HUES6 (cell line): ENCODE results near the gene CDCA3.
"Not testable (repeated sequence)": the region's sequence is repeated elsewhere in the genome, so short reads cannot be mapped to it uniquely, and the experiment has no call there.

Experiments
- H3K27ac ChIP-seq: 2 replicates; pipeline ENCODE4 v1.7.0; 2013; ENCODE audit warnings: low read depth, mild to moderate bottlenecking, low read length, inconsistent platforms
- H3K27me3 ChIP-seq: 2 replicates; pipeline ENCODE4 v1.6.1; 2013; ENCODE audit warnings: low read length; ENCODE audit not compliant: control insufficient read depth, insufficient read depth
- H3K36me3 ChIP-seq: 2 replicates; pipeline ENCODE4 v1.6.1; 2013; ENCODE audit warnings: low read length; ENCODE audit not compliant: control insufficient read depth, insufficient read depth
- H3K4me1 ChIP-seq: 2 replicates; pipeline ENCODE4 v1.6.1; 2013; ENCODE audit warnings: low read length; ENCODE audit not compliant: control insufficient read depth, insufficient read depth
- H3K4me3 ChIP-seq: 2 replicates; pipeline ENCODE4 v1.5.1; 2013; ENCODE audit warnings: low read depth, low read length
- H3K9ac ChIP-seq: one replicate; pipeline ENCODE4 v1.6.1; 2013; ENCODE audit warnings: mild to moderate bottlenecking, low read length
- H3K9me3 ChIP-seq: 2 replicates; pipeline ENCODE4 v1.6.1; 2013; ENCODE audit warnings: low read depth, low read length; ENCODE audit not compliant: control insufficient read depth, insufficient read depth

Gene CDCA3

DNA sequence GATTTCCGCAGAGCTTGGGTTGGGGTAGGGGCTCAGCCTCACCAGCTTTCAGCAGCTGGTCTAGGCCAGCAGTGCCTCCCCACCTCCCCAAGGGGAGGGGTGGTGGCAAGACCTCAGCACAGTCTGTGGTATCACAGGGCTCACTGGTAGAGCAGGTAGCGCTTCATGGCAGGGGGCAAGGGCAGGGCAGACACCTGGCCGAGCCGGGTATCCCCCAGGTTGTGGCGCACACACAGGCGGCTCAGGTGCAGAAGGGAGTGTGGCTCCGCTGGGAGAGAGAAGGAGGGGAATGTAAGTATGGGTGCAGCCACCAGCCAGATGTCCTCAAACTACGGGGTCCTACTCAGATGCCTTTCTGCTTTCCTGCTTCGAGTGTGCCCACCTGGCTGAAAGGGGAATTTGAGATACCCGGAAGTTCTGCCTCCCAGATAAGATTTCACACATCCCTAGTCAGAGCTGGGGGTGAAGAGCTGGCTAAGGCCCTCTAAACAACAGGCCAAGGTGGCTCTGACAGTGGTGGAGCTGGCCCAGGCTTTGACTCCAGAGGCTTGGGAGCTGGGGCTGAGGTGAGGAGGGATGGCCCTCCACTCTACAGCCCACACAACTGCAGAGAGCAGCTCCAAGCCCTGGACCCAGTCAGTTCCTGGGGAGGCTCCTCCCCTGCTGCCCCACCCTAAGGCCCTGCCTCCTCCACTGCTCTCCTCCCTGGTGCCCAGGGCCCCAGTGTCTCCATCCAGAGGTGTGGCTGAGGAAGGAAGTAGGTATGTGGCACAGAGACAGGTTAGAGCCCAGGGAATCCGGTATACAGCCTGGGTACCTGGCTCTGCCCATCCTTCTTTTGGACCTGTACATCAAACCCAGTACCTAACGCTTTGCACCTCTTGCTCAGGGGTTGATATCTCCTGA lies 20.2 kb upstream of the CDCA3 start:
- Histone ChIP-seq H3K27ac (no peak overlapping the region), H3K4me3 (peak overlapping the region; percentile 98), H3K27me3 (no peaks in the 10 kb centered on the region), H3K9me3 (no peaks in the 10 kb centered on the region), H3K9ac (peak overlapping the region; percentile 93), H3K4me1 (peaks cover 40% of the 10 kb centered on the region), H3K36me3 (peaks cover 33% of the 10 kb centered on the region)

DNA sequence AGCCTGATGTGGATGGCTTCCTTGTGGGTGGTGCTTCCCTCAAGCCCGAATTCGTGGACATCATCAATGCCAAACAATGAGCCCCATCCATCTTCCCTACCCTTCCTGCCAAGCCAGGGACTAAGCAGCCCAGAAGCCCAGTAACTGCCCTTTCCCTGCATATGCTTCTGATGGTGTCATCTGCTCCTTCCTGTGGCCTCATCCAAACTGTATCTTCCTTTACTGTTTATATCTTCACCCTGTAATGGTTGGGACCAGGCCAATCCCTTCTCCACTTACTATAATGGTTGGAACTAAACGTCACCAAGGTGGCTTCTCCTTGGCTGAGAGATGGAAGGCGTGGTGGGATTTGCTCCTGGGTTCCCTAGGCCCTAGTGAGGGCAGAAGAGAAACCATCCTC lies 19.2 kb upstream of the CDCA3 start:
- H3K4me3 ChIP-seq, H3K27ac ChIP-seq, H3K9ac ChIP-seq, H3K27me3 ChIP-seq, H3K9me3 ChIP-seq: not testable (repeated sequence)
- peaks cover 48% of the 10 kb centered on the region for H3K4me1 ChIP-seq
- H3K36me3 ChIP-seq: peaks cover 35% of the 10 kb centered on the region

DNA sequence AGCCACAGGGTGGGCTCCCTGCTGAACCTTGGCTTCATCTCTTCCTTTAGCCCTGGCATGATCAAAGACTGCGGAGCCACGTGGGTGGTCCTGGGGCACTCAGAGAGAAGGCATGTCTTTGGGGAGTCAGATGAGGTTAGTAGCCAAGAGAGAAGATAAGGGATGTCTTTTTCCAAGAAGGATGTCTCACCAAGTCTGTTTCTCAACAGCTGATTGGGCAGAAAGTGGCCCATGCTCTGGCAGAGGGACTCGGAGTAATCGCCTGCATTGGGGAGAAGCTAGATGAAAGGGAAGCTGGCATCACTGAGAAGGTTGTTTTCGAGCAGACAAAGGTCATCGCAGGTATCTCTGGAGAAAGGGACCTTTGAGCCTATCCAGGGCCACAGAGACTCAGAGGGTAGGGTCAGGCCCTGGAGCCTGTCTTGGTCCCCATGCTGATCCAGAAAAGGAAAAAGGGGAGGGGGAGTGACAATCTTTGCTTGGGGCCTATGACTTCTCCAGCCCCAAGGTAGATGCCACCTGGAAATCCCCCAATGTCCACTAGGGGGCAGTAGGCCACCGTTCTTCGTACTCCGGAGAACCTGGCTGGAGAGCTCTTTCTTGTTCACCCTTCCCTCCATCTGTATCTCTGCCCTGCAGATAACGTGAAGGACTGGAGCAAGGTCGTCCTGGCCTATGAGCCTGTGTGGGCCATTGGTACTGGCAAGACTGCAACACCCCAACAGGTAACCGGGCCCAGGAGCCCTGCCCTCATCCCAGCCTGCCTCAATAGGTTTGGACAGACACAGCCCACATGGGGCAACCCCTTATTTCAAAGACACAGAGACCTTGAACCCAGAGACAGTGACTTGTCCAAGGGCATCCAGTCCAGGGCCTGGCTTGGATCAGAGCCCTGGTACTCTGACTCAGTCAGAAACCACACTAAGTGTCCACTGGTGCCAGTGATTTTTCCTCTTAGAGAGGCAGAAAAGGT lies 18.2 kb upstream of the CDCA3 start:
- H3K9ac ChIP-seq: peak overlapping the region; percentile 98
- H3K27me3 ChIP-seq: no peaks in the 10 kb centered on the region
- peak overlapping the region; percentile 91 for H3K4me3 ChIP-seq
- H3K27ac ChIP-seq: no peak overlapping the region
- H3K9me3 ChIP-seq: no peaks in the 10 kb centered on the region
- peaks cover 48% of the 10 kb centered on the region for H3K4me1 ChIP-seq
- peaks cover 45% of the 10 kb centered on the region for H3K36me3 ChIP-seq

DNA sequence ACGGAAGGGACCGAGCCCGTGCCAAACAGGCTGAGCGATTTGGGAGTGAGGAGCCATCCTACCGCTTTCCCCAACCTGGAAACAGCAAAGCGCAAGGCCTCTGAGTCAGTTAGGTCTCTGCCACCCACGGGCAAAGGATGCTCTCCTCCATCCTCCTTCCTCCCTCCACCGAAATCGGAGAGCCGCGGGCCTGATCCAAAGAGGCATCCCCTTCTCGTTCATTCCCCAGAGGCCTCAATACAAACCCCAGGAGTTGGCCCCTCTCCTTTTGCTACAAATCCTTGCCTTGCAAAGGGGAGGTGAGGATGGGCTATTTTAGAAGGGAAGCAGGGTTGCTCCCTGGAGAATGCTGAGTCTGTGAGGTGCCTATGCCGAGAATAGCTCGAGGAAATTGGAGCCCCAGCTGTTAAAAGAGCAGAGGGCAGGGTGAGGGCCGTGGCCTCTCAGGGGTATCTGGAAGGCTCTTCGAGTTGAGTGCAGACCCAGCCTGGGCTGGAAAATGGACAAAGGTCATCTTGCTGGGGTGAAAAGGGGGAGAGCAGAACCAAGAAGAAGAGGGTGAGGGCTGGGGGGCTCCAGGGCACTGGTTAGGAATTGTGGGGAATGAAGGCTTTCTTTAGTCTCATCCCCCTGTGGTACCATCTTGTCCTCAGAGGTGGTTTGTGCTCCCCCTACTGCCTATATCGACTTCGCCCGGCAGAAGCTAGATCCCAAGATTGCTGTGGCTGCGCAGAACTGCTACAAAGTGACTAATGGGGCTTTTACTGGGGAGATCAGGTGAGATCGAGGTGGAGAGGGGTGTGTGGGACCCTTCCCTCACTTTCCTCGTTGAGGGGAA lies 17.3 kb upstream of the CDCA3 start:
- Histone ChIP-seq H3K9me3 (no peaks in the 10 kb centered on the region), H3K36me3 (peaks cover 54% of the 10 kb centered on the region), H3K4me3 (peak overlapping the region; percentile 91), H3K4me1 (peaks cover 48% of the 10 kb centered on the region), H3K9ac (peak overlapping the region; percentile 98), H3K27me3 (no peaks in the 10 kb centered on the region), H3K27ac (peak overlapping the region; percentile 98; the same call in 1 of the 2 replicates)

DNA sequence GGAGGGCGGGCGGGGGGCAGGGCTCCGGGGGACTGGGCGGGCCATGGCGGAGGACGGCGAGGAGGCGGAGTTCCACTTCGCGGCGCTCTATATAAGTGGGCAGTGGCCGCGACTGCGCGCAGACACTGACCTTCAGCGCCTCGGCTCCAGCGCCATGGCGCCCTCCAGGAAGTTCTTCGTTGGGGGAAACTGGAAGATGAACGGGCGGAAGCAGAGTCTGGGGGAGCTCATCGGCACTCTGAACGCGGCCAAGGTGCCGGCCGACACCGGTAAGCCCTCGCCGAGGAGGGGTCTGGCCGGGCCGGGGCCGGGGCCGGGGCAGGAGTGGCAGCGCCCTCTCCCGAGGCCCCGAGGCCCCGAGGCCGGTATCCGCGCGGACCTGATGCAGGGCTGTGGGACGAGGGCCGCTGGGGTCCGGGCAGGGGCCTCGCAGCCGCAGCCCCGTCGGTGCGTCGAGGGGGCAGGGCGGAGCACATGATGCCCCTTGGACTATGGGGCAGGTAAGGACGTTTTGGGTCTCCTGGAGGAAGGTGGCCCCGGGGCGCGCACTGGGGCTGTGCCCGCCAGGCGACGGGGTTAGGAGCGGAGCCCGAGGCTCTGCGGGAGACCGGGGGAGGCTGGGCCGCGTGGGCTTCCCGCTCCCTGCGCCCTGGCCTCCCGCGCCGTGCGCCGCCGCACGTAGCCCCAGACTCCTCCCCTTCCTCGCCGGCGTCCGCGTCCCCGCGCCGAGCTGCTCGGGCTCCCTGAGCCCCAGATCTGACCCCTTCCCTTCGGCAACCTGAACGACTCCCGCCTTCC lies 16.5 kb upstream of the CDCA3 start, which contains the start of gene TPI1:
TSS of gene TPI1 (plus strand) at position 119 of the 798 bp plus-strand sequence. CDS start at position 155, 36 bp downstream.
- H3K27me3 ChIP-seq: no peaks in the 10 kb centered on the region
- peak within 1 kb of the TSS; percentile 91 for H3K4me3 ChIP-seq
- H3K9ac ChIP-seq: peak within 1 kb of the TSS; percentile 98
- H3K27ac ChIP-seq: peak within 1 kb of the TSS; percentile 98
- H3K4me1 ChIP-seq: peaks cover 48% of the 10 kb centered on the region
- H3K9me3 ChIP-seq: no peaks in the 10 kb centered on the region
- H3K36me3 ChIP-seq: peaks cover 62% of the 10 kb centered on the region

DNA sequence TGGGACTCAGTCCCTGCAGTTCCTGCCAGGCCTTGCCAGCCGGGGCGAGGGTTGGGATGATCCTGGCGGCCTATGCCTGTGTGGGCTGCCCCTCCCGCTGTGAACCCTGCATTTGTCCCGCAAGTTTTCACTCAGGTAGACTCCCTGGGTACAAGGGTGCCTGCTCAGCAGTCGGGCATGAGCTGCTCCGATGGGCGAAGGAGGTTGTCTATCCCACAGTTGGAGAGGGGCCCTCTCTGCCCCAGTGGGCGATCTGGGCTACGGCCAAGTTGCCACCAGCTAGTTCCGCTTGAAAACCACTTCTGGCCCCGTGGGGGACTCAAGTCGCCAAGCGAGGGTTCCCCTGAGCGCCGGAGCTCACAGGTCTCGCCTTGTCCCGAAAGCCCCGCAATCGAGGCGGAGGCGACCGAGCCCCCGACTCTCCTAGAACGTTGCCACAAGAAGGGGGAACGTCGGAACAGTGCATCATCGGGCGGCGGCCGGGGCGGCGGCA lies 15.9 kb upstream of the CDCA3 start:
- no peaks in the 10 kb centered on the region for H3K9me3 ChIP-seq
- H3K27me3 ChIP-seq: no peaks in the 10 kb centered on the region
- peak overlapping the region; percentile 91 for H3K4me3 ChIP-seq
- no peak overlapping the region for H3K27ac ChIP-seq
- H3K9ac ChIP-seq: peak overlapping the region; percentile 56
- H3K36me3 ChIP-seq: peaks cover 68% of the 10 kb centered on the region
- H3K4me1 ChIP-seq: peaks cover 45% of the 10 kb centered on the region

DNA sequence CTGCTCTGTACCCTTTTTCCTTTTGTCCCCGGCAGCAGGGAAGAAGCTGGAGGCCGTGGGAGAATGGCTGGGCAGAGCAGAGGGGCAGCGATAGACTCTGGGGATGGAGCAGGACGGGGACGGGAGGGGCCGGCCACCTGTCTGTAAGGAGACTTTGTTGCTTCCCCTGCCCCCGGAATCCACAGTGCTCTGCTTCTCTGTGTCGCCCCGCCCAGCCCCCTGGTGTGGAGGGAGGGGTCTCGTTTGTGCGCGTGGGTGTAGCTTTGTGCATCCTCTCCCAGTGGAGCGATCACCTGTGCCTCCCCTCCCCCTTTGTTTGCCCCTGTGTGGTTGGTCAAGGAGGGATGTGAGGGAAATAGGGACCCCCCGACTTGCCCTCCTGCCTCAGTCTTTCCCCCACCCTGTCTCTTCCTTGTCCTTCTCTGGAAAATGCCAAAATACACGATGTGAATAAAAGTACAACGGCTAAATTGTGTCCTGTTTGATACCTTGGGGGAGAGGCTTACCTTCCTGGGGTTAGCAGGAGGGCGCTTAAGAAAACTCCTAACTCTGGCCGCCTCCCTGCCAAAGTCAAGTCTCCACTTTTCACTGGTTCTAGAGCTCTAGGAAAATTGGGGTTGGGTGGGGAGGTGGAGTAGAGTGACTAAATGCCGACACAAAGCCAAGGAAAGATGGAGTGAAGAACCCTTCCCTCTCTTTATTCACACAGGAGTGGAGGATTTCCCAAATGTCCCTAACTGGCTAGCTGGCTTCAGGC lies 15.3 kb upstream of the CDCA3 start:
- Histone ChIP-seq H3K4me3 (peak overlapping the region; percentile 91), H3K9ac (peak overlapping the region; percentile 56), H3K27ac (no peak overlapping the region), H3K4me1 (peaks cover 39% of the 10 kb centered on the region), H3K36me3 (peaks cover 73% of the 10 kb centered on the region), H3K9me3 (no peaks in the 10 kb centered on the region), H3K27me3 (no peaks in the 10 kb centered on the region)

DNA sequence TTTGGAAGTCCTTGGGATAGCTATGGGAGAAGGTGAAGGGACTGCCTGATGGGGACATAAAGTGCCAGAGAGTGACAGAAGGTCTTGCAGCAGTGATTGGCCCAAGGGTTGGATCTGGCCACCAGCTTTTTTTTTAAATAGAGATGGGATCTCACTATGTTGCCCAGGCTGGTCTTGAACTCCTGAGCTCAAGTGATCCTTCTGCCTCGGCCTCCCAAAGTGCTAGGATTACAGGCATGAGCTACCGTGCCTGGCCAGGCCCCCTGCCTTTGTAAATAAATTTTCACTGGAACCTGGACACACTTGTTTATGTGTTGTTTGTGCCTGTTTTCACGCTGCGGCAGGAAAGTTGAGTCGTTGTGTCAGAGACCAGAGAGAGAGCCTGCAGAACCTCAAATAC lies 14.2 kb upstream of the CDCA3 start:
- H3K9ac ChIP-seq, H3K9me3 ChIP-seq, H3K27me3 ChIP-seq, H3K27ac ChIP-seq, H3K4me3 ChIP-seq: not testable (repeated sequence)
- Histone ChIP-seq H3K4me1 (peaks cover 33% of the 10 kb centered on the region), H3K36me3 (peaks cover 73% of the 10 kb centered on the region)

DNA sequence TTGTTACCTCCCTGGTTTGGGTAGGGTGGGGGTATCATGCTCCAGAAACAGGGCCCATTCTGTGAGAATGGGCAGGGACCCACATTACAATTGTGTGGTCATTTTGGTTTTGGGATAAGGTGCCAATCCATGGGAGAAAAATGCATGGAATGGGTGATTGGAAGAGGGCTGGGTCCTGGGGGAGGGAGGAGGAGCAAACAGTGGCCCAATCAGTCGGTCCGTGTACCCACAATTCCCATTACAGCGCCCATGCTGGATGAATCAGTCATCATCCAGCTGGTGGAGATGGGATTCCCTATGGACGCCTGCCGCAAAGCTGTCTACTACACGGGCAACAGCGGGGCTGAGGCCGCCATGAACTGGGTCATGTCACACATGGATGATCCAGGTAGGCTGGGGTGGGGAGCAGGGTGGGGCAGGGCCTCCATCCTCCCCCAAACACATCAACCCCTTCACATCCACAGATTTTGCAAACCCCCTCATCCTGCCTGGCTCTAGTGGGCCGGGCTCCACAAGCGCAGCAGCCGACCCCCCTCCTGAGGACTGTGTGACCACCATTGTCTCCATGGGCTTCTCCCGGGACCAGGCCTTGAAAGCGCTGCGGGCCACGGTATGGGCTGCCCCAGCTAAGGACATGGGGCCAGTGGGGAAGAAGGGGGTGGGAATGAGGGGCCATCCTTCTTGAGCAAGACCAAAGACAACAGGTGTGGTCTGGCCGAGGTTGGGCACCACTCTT lies 12.7 kb upstream of the CDCA3 start:
- Histone ChIP-seq H3K9ac (no peak overlapping the region), H3K27ac (no peak overlapping the region), H3K4me1 (peaks cover 21% of the 10 kb centered on the region), H3K27me3 (no peaks in the 10 kb centered on the region), H3K4me3 (no peak overlapping the region), H3K9me3 (no peaks in the 10 kb centered on the region), H3K36me3 (peaks cover 70% of the 10 kb centered on the region)
